ENCODE results near the gene STX7.

STX7 gene

DNA sequence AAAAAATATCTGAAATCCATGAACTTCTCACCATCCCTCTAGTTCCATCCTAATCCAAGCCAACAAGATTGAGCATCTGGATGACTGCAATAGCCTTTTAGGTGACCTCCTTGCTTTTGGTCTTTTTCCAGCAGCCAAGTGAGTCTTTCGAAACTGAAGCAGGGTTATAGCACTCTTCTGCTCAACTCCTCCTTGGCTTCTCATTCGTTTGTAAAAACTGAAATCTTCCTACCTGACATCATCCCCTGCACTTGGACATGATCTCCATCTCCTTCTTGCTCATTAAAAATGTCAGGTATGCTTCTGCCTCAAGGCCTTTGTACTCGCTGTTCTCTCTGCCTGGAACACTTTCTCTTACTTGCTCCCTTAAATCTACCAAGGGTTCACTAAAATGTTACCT is 46.0 kb downstream of the STX7 start:
- DNase-seq: no peak

GRCh38 chr6:132465530-132466485 is 47.1 kb downstream of the STX7 start:
- no peak for DNase-seq

GRCh38 chr6:132464538-132465256 is 48.2 kb downstream of the STX7 start:
- DNase-seq: no peak

GRCh38 chr6:132461958-132462357 is 51.0 kb downstream of the STX7 start:
- no peak for DNase-seq

DNA sequence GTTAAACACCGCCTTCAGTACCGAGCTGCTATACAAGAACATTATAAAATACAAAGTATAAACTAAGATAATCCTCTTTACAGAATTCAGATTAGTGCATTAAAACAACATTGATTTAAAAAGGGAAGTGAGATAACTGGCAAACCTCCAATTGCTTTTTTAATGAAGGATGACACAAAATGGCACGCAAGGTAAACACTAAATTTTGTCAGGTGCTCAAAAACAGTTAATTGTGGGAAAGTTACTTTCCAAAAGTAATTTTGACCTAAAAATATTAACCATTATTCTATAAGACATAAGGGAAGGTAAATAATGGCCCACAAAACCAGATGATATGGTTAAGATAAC is 53.3 kb downstream of the STX7 start:
- DNase-seq: no peak

DNA sequence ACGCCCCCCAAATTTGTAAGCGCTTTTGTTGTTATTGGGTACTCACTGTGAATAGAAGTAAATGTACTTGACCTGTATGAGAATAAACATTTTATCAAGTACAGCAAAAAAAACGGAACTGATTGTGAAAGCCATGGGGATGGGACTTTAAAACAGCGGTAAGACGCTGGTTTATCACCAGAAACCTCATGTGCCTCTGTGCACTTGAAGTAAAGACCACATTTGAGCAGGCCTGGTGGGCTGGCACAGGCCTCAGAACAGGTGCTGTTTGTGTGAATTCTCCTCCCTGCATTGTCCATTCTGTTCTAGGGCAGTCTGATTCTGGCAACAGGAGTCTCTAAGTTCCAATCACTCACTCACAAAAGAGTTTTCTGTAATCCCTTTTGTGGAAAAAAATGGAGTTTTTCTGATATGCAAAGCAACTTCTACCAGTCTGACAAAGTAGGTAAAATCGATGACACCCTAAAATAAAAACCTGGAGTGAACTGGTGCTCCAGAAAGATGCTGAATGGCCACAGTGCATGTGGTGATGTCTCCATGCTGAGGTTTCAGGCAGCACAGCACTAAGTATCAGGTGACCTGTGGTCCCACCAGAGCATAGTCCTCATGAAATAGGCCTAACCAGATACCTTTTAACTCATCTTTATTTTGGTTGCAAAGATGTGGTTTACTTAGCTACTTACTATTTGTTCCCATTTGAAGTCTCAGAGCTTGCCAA is 53.9 kb downstream of the STX7 start:
- DNase-seq: no peak

DNA sequence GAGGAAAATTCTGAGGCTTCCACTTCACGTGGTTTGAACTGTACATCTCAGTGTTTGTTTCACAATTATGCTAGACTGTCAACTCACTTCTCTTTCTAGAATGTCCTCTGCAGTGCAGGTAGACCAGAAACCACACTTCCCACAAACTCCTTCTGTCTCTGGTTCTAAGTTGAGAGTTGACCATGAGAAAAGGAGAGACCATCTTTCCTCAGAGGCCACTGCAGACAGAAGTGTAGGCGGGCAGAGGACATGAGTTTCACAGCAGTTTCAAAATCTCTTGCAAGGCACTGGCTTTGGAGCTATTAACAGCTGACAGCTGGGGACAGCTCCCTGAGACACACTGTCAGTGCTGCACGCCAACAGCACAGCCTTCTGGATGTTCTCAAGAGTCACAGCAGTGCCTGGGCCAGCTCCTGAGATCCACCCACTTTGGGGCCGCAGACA is 56.2 kb downstream of the STX7 start:
- no peak for DNase-seq

- no peak for DNase-seq
Measured at GRCh38 chr6:132446855-132447241, 66.1 kb downstream of the STX7 start.

GRCh38 chr6:132446141-132446854 is 66.6 kb downstream of the STX7 start:
- DNase-seq: no peak

GRCh38 chr6:132445201-132445951 is 67.5 kb downstream of the STX7 start:
- no peak for DNase-seq

DNA sequence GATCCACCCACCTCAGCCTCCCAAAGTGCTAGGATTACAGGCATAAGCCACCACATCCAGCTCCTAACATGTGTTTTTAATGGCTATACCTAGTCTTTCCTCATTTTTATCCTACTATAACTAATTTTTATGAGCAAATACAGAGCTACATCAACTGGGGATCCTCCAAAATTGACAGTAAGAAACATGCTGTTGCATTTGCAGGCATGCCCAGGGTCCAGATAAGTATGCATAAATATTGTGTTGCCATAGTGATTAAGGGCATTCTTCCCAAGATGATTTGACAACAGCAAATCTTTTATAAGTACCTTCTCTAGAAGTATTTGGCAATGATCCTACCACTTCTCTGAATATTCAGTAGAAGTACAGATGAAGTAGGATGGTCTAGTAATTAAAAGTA is 69.7 kb downstream of the STX7 start:
- no peak for DNase-seq

DNA sequence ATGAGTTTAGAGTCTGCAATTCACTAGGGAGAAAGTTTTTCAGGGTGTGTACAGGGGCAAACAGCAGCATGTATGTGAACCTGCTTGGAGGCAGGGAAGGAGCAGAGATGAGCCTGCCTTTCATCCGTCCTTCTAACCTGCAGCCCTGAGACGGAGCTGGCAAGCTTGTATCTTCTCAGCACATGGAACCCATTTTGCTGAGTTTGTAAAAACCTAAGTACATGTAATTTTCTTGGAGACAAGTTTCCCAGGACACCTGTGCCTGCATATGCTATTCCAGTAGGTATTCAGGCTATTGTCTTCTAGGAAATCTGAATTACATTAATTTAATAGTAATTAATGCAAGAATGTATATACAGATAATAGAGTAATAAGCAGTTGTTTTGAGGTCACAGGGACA is 82.8 kb downstream of the STX7 start:
- no peak for DNase-seq

GRCh38 chr6:132425176-132425575 is 87.7 kb downstream of the STX7 start:
- no peak for DNase-seq

DNA sequence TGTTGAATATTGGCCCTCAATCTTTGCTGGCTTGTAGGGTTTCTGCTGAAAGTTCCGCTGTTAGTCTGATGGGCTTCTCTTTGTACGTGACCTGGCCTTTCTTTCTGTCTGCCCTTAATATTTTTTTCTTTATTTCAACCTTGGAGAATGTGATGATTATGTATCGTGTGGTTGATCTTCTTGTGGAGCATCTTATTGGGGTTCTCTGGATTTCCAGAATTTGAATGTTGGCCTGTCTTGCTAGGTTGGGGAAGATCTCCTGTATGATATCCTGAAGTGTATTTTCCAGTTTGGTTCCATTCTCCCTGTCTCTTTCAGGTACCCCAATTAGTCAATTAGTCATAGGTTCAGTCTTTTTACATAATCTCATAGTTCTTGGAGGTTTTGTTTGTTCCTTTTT is 89.1 kb downstream of the STX7 start:
- DNase-seq: no peak

GRCh38 chr6:132418235-132418965 is 94.5 kb downstream of the STX7 start:
- no peak for DNase-seq

DNA sequence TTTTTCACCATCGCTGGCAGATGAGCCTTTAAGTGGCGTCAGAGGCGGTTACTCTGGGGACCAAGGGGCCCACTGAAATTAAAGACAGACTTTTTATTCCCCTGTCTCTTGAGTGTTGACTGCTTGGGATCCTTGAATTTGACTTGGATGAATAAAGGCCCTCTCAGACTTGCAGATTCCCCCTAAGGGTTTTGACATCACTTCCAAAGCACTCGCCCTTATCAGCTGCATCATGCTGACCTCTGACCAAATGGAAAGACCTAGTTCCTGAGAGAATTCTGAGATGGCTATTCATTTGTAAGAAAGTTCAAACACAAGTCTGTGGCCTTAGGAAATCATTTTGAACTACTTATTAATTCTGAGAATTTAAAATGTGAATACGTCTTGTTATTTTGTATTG is 98.2 kb downstream of the STX7 start:
- no peak for DNase-seq

DNA sequence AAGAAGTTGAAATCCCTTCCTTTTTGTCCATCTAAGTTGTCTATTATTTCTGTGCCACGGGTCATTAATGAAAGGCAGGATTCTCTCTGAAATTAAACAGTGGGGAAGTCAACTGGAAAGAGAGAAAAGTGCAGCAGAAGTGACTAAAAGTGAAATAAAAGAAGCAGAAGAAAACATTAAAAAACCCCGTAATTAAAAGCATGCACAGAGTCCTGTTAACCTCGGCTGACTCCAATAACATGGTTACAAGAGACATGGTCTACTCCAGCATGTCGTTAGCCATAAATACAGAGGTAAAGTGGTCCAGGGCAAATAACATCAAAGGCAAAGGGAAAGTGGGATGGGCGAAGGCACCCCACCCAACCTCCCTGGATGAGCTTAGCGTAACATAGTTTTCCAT is 98.6 kb downstream of the STX7 start:
- DNase-seq: no peak

- no peak for DNase-seq
Measured at GRCh38 chr6:132413499-132413802, 99.5 kb downstream of the STX7 start.

- DNase-seq: no peak
Measured at GRCh38 chr6:132412656-132413498, 100.0 kb downstream of the STX7 start.

- DNase-seq: no peak
Measured at GRCh38 chr6:132411296-132411695, 101.6 kb downstream of the STX7 start.

GRCh38 chr6:132410830-132411229 is 102.1 kb downstream of the STX7 start:
- DNase-seq: no peak

Data from SHP77 (cell line).